Activated T-helper 2 cell treated with anti-CD3 and anti-CD28 coated beads, Interferon-gamma antibody, Interleukin-2, Interleukin-4, amounts not matched to agents 10 μg/mL and 5 μg/mL and 100 μg/mL, durations not matched to agents 14 hours and 24 hours and 36 hours (primary cell): ENCODE data around the gene NPM1. TPM values are rescaled to one million over a fixed set of nuclear protein-coding genes. Genes with fewer than 3 reads are reported as not detected.
"Not testable (repeated sequence)": the region's sequence is repeated elsewhere in the genome, so short reads cannot be mapped to it uniquely, and the experiment has no call there.

Experiments
- DNase-seq: peaks from one replicate; pipeline ENCODE4 v3.0.0; 2021; ENCODE audit warnings: low spot score
- H3K27ac Mint-ChIP-seq: one replicate; pipeline ENCODE4 v1.8.0; 2021; ENCODE audit warnings: mixed read lengths
- H3K27me3 Mint-ChIP-seq: one replicate; pipeline ENCODE4 v1.8.0; 2021; ENCODE audit warnings: low read depth, mixed read lengths
- H3K36me3 Mint-ChIP-seq: one replicate; pipeline ENCODE4 v1.8.0; 2021; ENCODE audit warnings: low read depth, mixed read lengths
- H3K4me1 Mint-ChIP-seq: one replicate; pipeline ENCODE4 v1.8.0; 2021; ENCODE audit warnings: low read depth, mixed read lengths
- H3K4me3 Mint-ChIP-seq: one replicate; pipeline ENCODE4 v1.8.0; 2021; ENCODE audit warnings: low read depth, mild to moderate bottlenecking, moderate library complexity, mixed read lengths
- H3K9me3 Mint-ChIP-seq: one replicate; pipeline ENCODE4 v1.8.0; 2021; ENCODE audit warnings: mixed read lengths
- intact Hi-C: fragments of 100-400 bp; cut with micrococcal nuclease; formaldehyde crosslinking; loops from one replicate; pipeline ENCODE4 v1.15.1; 2023
- total RNA-seq: library from RNA; stranded (reverse); gene quantifications from 2 replicates; pipeline ENCODE4 v1.2.3, GENCODE V29; 2022

The NPM1 gene
- total RNA-seq, 1 donor from 2014 or later = 3,051 TPM

GRCh38 chr5:171367424-171368370, 20.0 kb upstream of the NPM1 start:
- Mint-ChIP-seq H3K9me3 (no peaks in the 10 kb centered on the region), H3K4me1 (peaks cover 2% of the 10 kb centered on the region), H3K4me3 (no peak overlapping the region), H3K27ac (no peak overlapping the region), H3K36me3 (no peaks in the 10 kb centered on the region), H3K27me3 (peaks cover 19% of the 10 kb centered on the region)
- intact Hi-C loops = no loop called here
- no peak for DNase-seq

DNA sequence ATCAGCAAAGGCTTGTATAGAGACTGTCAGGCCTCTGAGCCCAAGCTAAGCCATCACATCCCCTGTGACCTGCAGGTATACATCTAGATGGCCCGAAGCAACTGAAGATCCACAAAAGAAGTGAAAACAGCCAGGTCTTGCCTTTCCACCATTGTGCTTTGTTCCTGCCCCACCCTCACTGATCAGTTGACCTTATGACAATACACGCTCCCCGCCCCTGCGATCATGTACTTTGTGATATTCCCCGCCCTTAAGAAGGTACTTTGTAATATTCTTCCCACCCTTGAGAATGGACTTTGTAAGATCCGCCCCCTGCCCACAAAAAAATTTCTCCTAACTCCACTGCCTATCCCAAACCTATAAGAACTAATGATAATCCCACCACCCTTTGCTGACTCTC, 18.6 kb upstream of the NPM1 start:
- no peaks in the 10 kb centered on the region for H3K9me3 Mint-ChIP-seq
- H3K27ac Mint-ChIP-seq = no peak overlapping the region
- no peak for DNase-seq
- H3K27me3 Mint-ChIP-seq = peaks cover 10% of the 10 kb centered on the region
- H3K36me3 Mint-ChIP-seq = no peaks in the 10 kb centered on the region
- intact Hi-C loops = no loop called here
- H3K4me3 Mint-ChIP-seq = no peak overlapping the region
- peaks cover 2% of the 10 kb centered on the region for H3K4me1 Mint-ChIP-seq

GRCh38 chr5:171369898-171370297, 17.8 kb upstream of the NPM1 start:
- H3K36me3 Mint-ChIP-seq = no peaks in the 10 kb centered on the region
- DNase-seq = no peak
- H3K4me3 Mint-ChIP-seq = no peak overlapping the region
- peaks cover 2% of the 10 kb centered on the region for H3K4me1 Mint-ChIP-seq
- no peak overlapping the region for H3K27ac Mint-ChIP-seq
- peaks cover 7% of the 10 kb centered on the region for H3K27me3 Mint-ChIP-seq
- no peaks in the 10 kb centered on the region for H3K9me3 Mint-ChIP-seq
- intact Hi-C loops = no loop called here

- H3K4me1 Mint-ChIP-seq, H3K4me3 Mint-ChIP-seq, H3K9me3 Mint-ChIP-seq, DNase-seq, intact Hi-C loops, H3K36me3 Mint-ChIP-seq, H3K27me3 Mint-ChIP-seq, H3K27ac Mint-ChIP-seq: not testable (repeated sequence)
Measured at GRCh38 chr5:171370881-171371280, 16.8 kb upstream of the NPM1 start.

DNA sequence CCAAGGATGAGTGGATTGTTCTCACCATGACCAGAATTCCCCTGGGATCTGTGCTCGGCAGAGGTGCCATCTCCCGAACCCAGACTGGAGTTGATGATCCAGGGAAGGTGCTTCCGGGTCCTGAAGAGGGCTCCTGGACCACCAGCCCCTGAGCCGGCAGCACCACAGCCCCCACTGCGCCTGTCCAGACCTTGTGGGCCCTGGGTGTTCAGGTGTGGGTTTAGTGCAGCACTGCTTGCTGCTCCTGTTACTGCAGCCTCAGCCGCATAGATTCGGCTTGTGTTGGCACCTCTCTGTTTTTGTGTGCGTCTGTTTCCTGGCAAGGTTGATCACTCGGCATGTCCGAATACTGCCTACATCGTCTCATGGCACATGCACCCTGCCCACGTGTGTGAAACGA, 16.3 kb upstream of the NPM1 start:
- H3K9me3 Mint-ChIP-seq = no peaks in the 10 kb centered on the region
- H3K27me3 Mint-ChIP-seq = peaks cover 2% of the 10 kb centered on the region
- H3K27ac Mint-ChIP-seq = no peak overlapping the region
- intact Hi-C loops = no loop called here
- H3K4me1 Mint-ChIP-seq = peaks cover 2% of the 10 kb centered on the region
- H3K4me3 Mint-ChIP-seq = no peak overlapping the region
- no peaks in the 10 kb centered on the region for H3K36me3 Mint-ChIP-seq
- DNase-seq = no peak

DNA sequence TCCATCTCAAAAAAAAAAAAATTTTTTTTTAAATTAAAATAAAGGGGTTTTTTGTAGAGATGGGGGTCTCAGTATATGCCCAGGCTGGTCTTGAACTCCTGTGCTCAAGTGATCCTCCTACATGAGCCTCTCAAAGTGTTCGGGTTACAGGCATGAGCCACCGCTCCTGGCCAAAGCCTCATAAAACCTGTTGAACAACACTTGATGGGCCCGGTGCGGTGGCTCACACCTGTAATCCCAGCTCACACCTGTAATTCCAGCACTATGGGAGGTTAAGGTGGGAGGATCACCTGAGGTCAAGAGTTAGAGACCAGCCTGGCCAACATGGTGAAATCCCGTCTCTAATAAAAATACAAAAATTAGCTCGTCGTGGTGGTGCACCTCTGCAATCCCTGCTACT, 7.7 kb upstream of the NPM1 start:
- DNase-seq = no peak
- intact Hi-C loops = loop anchor here (10.0 kb wide), 1 partner anchor 1105 kb away; no protein-coding TSS in a partner anchor
- Mint-ChIP-seq H3K9me3 (no peaks in the 10 kb centered on the region), H3K27me3 (peaks cover 3% of the 10 kb centered on the region), H3K27ac (no peak overlapping the region), H3K36me3 (no peaks in the 10 kb centered on the region), H3K4me3 (no peak overlapping the region), H3K4me1 (peaks cover 2% of the 10 kb centered on the region)

GRCh38 chr5:171384416-171384815, 3.2 kb upstream of the NPM1 start:
- H3K27ac Mint-ChIP-seq, DNase-seq, H3K4me3 Mint-ChIP-seq, H3K9me3 Mint-ChIP-seq, H3K27me3 Mint-ChIP-seq: not testable (repeated sequence)
- peaks cover 11% of the 10 kb centered on the region for H3K4me1 Mint-ChIP-seq
- H3K36me3 Mint-ChIP-seq = peaks cover 19% of the 10 kb centered on the region
- intact Hi-C loops = loop anchor here (10.0 kb wide), 1 partner anchor 1110 kb away; no protein-coding TSS in a partner anchor

- Mint-ChIP-seq H3K36me3 (peaks cover 25% of the 10 kb centered on the region), H3K4me1 (peaks cover 17% of the 10 kb centered on the region)
- not testable (repeated sequence) for DNase-seq, H3K27me3 Mint-ChIP-seq, H3K27ac Mint-ChIP-seq, H3K4me3 Mint-ChIP-seq, H3K9me3 Mint-ChIP-seq
- intact Hi-C loops = loop anchor here (5.0 to 10.0 kb wide), 5 partner anchors 792 to 1757 kb away; partner anchors contain the start of genes BNIP1 and UBTD2
Measured at GRCh38 chr5:171384999-171385398, 2.6 kb upstream of the NPM1 start.

GRCh38 chr5:171386006-171386671, 1.5 kb upstream of the NPM1 start:
- intact Hi-C loops = loop anchor here (2.0 to 10.0 kb wide), 7 partner anchors 621 to 1756 kb away; partner anchors contain the start of genes BNIP1, CREBRF, FBXW11 and UBTD2
- peaks cover 27% of the 10 kb centered on the region for H3K4me1 Mint-ChIP-seq
- no peak for DNase-seq
- H3K27ac Mint-ChIP-seq = no peak overlapping the region
- peaks cover 36% of the 10 kb centered on the region for H3K36me3 Mint-ChIP-seq
- H3K4me3 Mint-ChIP-seq = peak overlapping the region; percentile 49
- no peaks in the 10 kb centered on the region for H3K9me3 Mint-ChIP-seq
- H3K27me3 Mint-ChIP-seq = peaks cover 3% of the 10 kb centered on the region

- DNase-seq = no peak
- peaks cover 3% of the 10 kb centered on the region for H3K27me3 Mint-ChIP-seq
- H3K36me3 Mint-ChIP-seq = peaks cover 44% of the 10 kb centered on the region
- intact Hi-C loops = loop anchor here (2.0 to 10.0 kb wide), 7 partner anchors 620 to 1755 kb away; partner anchors contain the start of genes BNIP1, CREBRF, FBXW11 and UBTD2
- H3K4me3 Mint-ChIP-seq = peak overlapping the region; percentile 94
- H3K4me1 Mint-ChIP-seq = peaks cover 31% of the 10 kb centered on the region
- no peaks in the 10 kb centered on the region for H3K9me3 Mint-ChIP-seq
- H3K27ac Mint-ChIP-seq = peak overlapping the region; percentile 97
Measured at GRCh38 chr5:171386861-171387344, 746 bp upstream of the NPM1 start.

DNA sequence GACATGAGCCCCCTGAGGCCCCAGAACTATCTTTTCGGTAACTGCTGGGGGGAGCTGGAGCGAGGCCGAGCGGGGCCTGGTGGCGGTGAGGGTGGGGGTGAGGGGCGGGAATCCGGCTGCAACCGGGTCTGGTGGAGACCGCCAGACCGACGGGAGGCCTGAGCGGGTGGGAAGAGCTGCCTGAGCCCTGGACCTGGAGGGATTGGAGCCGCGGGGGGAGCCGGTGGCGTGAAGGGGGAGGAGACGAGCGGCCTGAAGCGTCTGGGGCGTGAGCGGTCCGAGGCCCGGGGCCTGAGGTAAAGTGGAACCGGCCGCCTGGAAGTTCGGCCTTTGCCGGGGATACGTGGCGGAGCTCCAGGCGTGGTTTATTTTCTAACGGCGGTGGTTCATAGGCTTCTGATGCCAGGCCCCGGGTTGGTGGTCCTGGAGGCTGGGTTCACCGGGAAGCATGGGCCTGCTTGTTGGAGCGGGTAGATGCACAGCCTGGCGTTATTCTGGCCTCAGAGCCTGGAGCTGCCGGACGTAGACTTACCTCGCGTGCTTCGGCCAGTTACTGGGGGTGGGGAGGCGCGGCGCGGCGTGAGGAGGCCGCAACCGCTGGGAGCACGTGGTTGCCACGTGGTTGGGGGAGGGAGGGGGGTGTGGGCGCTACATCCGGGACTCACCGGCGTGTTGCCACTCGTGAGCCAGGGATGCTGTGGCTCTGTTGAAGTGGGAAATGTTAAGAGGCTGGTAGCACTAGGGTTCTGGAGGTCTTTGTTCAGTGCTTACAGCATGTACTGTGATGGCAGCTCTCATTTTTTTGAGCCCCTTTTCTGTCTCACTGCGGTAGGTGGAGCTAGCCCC, 544 bp downstream of the NPM1 start:
- Mint-ChIP-seq H3K36me3 (peaks cover 56% of the 10 kb centered on the region), H3K4me3 (peak overlapping the region; percentile 94), H3K9me3 (no peaks in the 10 kb centered on the region), H3K27me3 (peaks cover 1% of the 10 kb centered on the region), H3K27ac (peak overlapping the region; percentile 97), H3K4me1 (peaks cover 39% of the 10 kb centered on the region)
- intact Hi-C loops = loop anchor here (2.0 to 10.0 kb wide), 7 partner anchors 619 to 1754 kb away; partner anchors contain the start of genes BNIP1, CREBRF, FBXW11 and UBTD2
- peak; percentile 76 for DNase-seq

- H3K27me3 Mint-ChIP-seq = no peaks in the 10 kb centered on the region
- peak overlapping the region; percentile 94 for H3K4me3 Mint-ChIP-seq
- H3K9me3 Mint-ChIP-seq = no peaks in the 10 kb centered on the region
- intact Hi-C loops = loop anchor here (5.0 to 10.0 kb wide), 5 partner anchors 789 to 1754 kb away; partner anchors contain the start of genes BNIP1 and UBTD2
- H3K4me1 Mint-ChIP-seq = peaks cover 43% of the 10 kb centered on the region
- peaks cover 62% of the 10 kb centered on the region for H3K36me3 Mint-ChIP-seq
- peak; percentile 25 for DNase-seq
- peak overlapping the region; percentile 97 for H3K27ac Mint-ChIP-seq
Measured at GRCh38 chr5:171388816-171389168, 1.1 kb downstream of the NPM1 start.
